ENCODE measurements around the gene IFT74.

Gene IFT74

DNA sequence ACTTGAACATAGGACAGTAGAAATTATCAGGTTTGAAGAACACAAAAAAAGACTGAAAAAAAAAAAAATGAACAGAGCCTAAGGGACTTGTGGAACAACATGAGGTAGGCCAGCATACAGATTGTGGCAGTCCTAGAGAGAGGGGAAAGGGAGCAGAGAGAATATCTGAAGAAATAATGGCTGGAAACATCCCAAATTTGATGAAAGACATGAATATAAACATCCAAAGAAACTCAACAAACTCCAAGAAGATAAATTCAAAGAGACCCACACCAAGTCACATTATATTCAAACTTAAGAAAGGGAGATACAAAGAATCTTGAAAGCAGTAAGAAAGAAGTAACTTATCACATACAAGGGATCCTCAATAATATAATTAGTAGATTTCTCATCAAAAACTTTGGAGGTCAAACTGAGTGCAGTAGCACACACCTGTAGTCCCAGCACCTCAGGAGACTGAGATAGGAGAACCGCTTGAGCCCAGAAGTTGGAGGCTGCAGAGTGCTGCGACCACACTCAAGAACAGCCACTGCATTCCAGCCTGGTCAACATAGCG lies 18.3 kb upstream of the IFT74 start:
- TF ChIP-seq, protein P1, sequence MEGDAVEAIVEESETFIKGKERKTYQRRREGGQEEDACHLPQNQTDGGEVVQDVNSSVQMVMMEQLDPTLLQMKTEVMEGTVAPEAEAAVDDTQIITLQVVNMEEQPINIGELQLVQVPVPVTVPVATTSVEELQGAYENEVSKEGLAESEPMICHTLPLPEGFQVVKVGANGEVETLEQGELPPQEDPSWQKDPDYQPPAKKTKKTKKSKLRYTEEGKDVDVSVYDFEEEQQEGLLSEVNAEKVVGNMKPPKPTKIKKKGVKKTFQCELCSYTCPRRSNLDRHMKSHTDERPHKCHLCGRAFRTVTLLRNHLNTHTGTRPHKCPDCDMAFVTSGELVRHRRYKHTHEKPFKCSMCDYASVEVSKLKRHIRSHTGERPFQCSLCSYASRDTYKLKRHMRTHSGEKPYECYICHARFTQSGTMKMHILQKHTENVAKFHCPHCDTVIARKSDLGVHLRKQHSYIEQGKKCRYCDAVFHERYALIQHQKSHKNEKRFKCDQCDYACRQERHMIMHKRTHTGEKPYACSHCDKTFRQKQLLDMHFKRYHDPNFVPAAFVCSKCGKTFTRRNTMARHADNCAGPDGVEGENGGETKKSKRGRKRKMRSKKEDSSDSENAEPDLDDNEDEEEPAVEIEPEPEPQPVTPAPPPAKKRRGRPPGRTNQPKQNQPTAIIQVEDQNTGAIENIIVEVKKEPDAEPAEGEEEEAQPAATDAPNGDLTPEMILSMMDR (IDR thresholded peaks at IDR 0.05; ENCODE audit: extremely low read depth, missing control alignments), result no peak
- no peak for DNase-seq (ENCODE audit: low spot score)

DNA sequence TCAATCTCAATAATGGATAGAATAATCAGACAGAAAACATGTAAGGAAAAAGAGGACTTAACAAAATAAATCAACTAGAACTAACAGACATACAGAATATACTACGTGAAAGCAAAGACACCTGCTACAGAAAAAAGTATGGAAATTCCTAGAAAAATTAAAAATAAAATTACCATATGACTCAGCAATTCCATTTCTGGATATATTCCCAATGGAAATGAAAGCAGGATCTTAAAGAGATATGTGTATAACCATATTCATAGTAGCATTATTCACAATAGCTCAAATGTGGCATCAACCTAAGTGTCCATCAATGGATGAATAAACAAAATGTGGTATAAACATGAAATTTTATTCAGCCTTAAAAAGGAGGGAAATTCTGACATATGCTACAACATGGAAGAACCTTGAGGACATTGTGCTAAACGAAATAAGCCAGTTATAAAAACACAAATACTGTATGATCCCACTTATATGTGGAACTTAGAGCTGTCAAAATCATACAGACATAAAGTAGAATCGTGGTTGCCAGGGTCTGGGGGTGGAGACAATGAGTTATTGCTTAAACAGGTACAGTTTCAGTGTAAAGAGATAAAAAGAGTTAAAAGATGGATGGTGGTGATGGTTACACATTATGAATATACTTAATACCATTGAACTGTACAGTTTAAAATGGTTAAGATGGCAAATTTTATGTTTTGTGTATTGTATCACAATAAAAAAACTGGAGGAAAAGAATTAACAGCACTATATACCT lies 16.1 kb upstream of the IFT74 start:
- DNase-seq (ENCODE audit: low spot score), result no peak
- TF ChIP-seq, protein P1 (IDR thresholded peaks at IDR 0.05; ENCODE audit: extremely low read depth, missing control alignments), result no peak

DNA sequence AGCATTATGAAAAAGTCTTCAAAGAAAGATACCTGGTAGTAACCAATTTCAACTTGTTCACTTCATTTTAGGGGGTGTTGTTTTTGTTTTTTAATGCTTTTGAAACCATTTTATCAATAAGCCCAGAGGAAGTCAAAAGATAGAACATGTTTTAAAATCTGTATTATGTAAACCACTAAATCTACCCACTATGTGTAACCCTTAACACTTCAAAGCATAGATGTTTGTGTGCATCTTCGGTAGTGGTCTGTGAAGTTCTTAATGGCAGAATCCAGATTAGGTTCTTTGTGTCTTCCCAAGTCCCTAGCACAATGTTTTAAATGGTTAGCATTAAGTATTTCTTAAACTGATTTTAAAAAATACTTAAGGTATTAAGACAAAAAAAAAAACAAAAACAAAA lies 15.4 kb upstream of the IFT74 start:
- TF ChIP-seq, protein P1 (IDR thresholded peaks at IDR 0.05; ENCODE audit: extremely low read depth, missing control alignments), result no peak
- DNase-seq (ENCODE audit: low spot score), result no peak

DNA sequence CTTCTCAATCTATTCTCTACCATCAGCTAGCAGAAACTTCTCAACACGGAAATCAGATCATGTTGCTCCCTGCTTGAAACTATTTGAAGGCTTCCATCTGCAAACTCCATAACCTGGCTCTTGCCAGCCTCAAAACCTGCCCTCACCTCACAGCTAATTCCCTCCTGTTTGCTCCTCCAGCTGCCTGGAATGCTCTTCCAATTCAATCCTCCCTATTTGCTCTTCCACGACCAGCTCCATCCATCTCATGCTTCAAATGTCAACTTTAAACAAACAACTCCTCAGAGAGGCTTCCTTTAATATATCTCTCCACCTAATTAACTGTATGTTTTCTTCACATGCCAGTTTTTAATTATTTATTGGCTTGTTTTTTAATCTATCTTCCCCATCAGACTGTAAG lies 10.6 kb upstream of the IFT74 start:
- TF ChIP-seq, protein P1 (IDR thresholded peaks at IDR 0.05; ENCODE audit: extremely low read depth, missing control alignments), result no peak
- DNase-seq (ENCODE audit: low spot score), result no peak

DNA sequence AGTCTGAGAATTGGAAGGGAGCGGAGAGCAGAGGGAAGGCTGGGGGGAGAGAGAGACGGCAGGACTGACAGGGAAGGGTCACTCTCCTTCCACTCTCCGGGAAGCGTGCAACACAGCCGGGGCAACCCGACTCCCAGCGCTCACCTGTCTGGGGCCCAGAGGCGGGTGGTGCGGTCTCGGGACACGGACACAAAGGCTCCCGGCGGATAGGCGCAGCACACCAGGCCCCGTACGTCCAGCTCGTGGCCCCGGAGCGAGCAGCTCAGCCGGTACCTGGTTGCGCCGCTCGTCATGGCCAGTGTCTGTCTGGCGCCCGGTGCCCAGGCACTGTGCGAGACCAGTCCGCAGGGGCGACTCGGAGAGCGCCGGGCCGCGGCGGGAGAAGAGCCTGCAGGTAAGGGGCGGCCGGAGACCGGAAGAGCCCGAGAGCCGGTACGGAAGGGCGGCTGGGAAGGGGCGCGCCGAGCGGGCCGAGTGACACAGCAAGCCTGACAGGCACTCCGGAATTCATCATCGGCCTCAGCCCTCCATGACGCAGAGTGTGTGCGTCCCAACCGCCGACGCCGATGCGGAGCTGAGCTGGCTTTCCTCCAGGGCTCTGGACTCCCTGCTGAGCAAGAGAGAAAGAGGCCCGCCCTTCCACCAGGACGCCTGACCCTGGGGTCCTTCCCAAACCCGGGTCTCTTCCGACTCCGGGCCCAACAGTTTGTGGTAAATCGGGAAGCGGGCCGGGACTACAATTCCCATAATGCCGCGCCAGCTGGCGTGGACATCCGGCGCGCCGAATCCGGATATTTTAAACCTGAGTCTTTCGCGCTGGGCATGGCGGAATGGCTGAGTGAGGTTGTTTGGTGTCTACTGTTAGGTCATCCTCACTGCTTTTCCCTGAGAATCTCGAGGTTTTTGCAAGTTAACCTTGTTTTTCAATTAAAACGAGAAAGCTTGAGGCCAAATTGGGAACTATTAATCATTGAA lies 9.2 kb upstream of the IFT74 start, which contains the start of gene PLAA:
PLAA (minus strand) TSS at position 490 of the 975 bp plus-strand sequence; CDS start at position 293, 197 bp downstream.
- DNase-seq (ENCODE audit: low spot score), result peak; percentile 91
- TF ChIP-seq, protein P1 (IDR thresholded peaks at IDR 0.05; ENCODE audit: extremely low read depth, missing control alignments), result no peak

DNA sequence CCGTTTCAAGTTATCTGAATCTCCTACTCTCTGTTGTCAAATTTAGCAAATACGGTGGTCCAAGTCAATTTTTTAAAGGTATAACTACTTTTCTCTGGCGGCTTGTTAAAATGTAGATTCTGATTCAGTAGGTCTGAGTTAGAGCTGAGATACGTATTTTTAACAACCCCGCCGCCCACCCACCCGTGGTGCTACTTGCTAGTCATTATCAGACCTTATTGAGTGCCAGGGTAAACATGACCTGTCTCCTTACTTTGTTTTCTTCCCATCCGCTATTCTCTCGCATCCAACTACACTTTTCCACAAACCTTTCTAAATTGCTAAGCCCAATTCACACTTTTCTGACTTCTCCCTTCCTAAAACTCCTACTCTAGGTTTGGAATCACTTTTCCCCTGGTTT lies 8.5 kb upstream of the IFT74 start:
- TF ChIP-seq, protein P1 (IDR thresholded peaks at IDR 0.05; ENCODE audit: extremely low read depth, missing control alignments), result no peak
- DNase-seq (ENCODE audit: low spot score), result no peak

All from GM20000 (cell line).